ES-I3 (cell line): Measurements from ENCODE around the gene RASGEF1C.

Source experiments
- H3K36me3 ChIP-seq: 2 replicates; pipeline ENCODE4 v1.6.1; 2013; ENCODE audit warnings: mild to moderate bottlenecking, low read length, control low read depth, moderate library complexity; ENCODE audit not compliant: insufficient read depth
- H3K4me1 ChIP-seq: 2 replicates; pipeline ENCODE4 v1.6.1; 2013; ENCODE audit warnings: mild to moderate bottlenecking, control low read depth, low read length; ENCODE audit not compliant: insufficient read depth
- H3K9ac ChIP-seq: 2 replicates; pipeline ENCODE4 v1.6.1; 2013; ENCODE audit warnings: low read depth, mild to moderate bottlenecking, low read length, moderate library complexity
- H3K9me3 ChIP-seq: 2 replicates; pipeline ENCODE4 v1.6.1; 2013; ENCODE audit warnings: mild to moderate bottlenecking, low read length, moderate library complexity; ENCODE audit not compliant: control insufficient read depth, insufficient read depth

The RASGEF1C gene

DNA sequence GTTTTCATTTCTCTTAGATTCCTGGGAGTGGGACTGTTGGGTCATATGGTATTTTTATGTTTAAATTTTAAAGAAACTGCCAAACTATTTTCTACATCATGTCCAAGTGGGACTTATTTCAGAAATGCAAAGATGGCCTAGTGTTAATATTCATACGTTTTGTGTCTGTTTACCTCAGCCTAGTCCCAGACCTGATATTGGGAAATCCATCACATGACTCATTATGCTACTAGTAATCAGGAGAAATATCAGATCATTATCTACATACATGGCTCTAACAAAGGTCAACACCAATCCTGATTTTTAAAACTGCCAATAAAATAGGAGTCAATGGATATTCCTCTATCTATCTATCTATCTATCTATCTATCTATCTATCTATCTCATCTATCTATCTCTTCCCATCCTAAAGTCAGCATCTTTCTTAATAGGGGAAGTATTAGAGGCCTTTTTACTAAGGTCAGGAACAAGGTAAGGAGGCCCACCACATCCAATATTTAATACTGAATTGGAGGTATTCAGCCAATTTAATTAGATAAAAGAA, 4.7 kb downstream of the RASGEF1C start:
- H3K36me3 ChIP-seq: no peaks in the 10 kb centered on the region

DNA sequence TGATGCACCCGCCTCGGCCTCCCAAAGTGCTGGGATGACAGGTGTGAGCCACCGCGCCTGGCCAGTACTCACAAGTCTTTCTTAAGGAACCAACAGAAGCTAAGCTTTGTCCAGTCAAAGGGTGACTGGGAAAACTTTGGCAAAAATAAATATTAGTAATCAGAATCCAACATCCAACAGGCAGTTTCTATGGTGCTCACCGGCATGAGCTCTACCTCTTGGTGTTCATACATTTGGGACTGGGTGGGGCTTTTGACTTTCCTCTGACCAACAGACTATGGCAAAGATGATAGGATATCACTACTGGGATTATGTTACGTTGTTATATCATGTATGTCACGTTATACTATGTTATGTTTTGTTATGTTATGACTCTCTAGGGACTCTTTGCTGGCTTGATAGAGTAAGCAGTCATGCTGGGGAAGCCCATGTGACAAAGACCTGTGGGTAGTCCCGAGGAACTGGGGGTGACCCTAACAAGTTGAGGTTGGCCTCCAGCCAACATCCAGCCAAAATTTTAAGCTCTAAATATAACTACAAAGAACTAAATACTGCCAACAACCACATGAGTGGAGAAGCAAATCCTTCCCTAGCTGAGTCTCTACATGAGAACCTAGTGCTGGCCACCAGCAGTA, 6.0 kb downstream of the RASGEF1C start:
- Histone ChIP-seq H3K9ac (no peak overlapping the region), H3K9me3 (no peaks in the 10 kb centered on the region), H3K4me1 (no peaks in the 10 kb centered on the region), H3K36me3 (no peaks in the 10 kb centered on the region)

More for the DNA sequence above, 4.7 kb downstream of the RASGEF1C start:
- no peaks in the 10 kb centered on the region for H3K4me1 ChIP-seq
- no peak overlapping the region for H3K9ac ChIP-seq
- H3K9me3 ChIP-seq: no peaks in the 10 kb centered on the region

DNA sequence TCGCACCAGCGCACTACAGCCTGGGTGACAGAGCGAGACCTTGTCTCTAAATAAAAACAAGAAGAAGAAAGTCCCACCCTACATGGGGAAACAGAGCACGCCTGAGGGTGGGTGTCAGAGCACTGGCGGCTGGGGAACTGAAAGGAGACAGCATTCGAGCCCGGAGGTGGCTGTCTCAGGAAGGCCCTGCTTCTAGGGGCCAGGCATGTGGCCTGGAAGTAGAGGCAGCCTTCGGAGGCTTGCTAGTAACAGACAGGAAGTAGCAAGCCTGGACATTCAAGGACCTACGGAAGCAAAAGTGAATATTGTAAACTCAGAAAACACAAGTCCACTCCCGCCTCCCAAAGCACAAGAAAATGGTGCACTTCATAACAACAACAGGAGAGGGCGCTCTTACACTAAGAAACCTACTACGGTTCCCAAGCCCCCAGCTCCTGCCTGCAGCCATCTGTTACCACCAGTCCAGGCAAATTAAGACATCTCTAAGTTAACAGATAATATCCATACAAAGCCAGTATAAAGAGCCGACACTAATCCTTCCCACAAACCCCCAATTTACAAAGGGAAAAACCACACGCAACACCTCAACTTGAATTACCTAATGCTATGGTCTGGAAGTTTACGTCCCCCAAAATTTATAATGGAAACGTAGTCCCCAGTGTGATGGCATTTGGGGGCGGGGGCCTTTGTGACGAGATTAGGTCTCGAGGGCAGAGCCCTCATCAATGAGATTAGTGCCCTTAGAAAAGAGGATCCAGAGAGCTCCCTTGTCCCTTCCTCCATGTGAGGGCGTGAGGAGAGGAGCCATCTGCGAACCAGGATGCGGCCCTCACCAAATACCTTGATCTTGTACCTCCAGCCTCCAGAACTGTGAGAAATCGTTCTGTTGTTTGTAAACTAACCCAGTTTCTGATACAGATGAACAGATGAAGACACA, 7.7 kb downstream of the RASGEF1C start:
- H3K4me1 ChIP-seq: no peaks in the 10 kb centered on the region
- H3K36me3 ChIP-seq: no peaks in the 10 kb centered on the region
- H3K9me3 ChIP-seq: no peaks in the 10 kb centered on the region; the same call in 1 of the 2 replicates
- H3K9ac ChIP-seq: no peak overlapping the region

DNA sequence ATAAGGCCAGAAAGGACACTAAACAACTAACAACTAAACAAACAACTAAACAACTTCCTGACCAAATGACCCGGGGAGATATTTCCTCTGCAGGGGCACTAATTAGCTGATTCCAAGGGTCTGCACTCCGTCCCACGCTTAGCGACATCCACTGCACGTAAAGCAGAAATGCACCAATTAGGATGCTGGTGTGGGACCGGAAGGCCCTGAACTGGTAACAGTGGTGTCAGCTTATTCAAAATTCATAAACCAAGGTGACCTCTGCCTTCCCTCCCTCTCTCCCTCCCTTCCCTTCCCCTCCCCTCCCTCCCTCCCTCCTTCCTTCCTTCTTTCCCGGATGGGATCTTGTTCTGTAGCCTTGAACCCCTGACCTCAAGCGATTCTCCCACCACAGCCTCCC, 9.6 kb downstream of the RASGEF1C start:
- no peaks in the 10 kb centered on the region; the same call in 1 of the 2 replicates for H3K9me3 ChIP-seq
- H3K9ac ChIP-seq: no peak overlapping the region
- no peaks in the 10 kb centered on the region for H3K36me3 ChIP-seq

DNA sequence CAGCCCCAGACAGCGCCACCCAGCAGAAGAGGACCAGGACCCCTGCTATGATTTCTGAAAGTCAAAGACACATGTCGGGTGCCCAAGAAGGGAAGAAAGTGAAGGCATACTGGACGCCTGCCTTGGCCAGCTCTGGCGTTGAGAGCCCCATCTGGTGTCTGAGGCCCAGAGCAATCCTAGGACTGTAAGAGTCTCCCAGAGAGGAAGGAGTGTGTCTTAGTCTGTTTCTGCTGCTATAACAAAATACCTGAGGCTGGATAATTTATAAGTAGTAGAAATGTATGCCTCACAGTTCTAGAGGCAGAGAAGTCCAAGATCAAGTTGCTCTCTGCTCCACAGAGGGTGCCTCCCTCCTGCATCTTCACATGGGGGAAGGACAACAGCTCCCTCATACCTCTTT, 10.8 kb downstream of the RASGEF1C start:
- H3K36me3 ChIP-seq: no peaks in the 10 kb centered on the region
- H3K4me1 ChIP-seq: no peaks in the 10 kb centered on the region
- H3K9me3 ChIP-seq: no peaks in the 10 kb centered on the region; the same call in 1 of the 2 replicates
- H3K9ac ChIP-seq: no peak overlapping the region

More for the DNA sequence above, 9.6 kb downstream of the RASGEF1C start:
- H3K4me1 ChIP-seq: no peaks in the 10 kb centered on the region

DNA sequence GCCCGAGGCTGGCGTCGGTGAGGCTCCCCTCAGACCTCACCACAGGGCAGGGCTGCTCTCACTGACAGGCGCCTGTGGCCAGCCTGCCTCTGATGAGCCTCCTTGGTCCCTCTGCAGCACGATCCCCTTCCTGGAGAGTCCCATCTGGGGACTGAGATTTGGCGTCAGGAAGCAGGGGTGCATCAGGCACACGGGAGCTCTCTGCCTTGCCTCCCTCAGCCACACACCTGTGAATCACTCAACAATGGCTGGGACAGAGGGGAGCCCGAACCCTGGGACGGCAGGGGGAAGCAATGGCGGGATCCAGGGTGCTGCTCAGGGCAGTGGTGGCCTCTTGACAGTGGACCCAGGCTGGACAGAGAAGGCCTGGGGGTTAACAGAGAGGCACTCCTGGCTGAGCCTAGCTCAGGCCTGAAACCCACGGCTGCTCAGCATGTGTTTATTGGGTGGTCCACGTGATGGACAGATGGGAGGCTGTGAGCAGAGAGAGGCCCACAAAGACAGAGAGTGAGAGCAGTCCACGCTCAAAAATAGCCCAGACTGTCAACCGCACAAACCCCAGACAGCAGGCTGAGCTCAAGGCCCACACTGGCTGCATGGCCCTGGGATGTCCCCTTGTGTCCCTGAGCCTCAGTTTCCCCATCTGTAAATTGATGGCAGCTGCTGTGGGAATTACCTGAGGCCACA, 11.9 kb downstream of the RASGEF1C start:
- Histone ChIP-seq H3K9me3 (no peaks in the 10 kb centered on the region; the same call in 1 of the 2 replicates), H3K9ac (no peak overlapping the region), H3K36me3 (no peaks in the 10 kb centered on the region), H3K4me1 (no peaks in the 10 kb centered on the region)

DNA sequence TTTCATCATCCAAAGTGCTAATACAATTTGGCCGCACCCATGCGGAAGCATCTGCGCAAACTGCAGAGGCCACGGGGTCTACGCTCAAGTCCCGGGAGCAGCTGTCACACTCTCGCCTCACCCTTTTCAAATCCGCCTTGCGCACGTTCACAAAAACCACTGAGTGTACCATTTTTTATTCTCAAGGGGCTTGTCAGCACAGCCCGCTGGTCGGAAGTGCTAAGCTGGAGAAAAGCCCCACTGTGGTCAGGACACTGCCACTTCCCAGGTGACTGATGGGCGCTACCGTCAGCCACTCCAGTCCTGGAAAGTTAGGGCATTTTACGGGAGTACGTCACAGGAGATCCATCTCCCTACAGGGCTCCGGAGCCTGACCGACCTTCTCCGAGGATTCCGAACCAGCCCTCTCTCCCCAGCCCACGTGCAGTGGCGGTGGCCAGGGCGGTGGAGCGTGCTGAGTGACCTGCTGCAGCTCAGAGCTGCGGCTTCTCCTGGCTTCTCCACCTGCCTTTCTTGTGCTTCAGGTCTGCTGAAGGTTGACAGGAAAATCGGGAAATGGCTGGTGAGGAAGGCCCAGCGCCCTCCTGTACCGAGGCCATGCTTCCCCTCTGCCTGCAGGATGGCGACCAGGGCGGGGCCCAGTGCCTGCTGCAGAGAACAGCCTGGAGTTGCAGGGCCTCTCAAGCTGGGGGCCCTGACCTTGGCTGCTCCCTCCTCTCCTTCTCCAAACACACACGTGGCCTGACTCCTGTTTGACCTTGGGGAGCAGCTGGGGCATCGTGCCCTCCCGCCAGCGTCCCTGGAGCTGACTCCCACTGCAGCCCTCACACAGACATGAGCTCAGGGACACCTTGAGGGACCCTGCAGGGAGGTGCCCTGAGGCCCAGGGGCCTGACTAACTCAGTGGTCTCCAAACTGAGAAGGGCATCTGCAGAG, 14.3 kb downstream of the RASGEF1C start:
- Histone ChIP-seq H3K36me3 (no peaks in the 10 kb centered on the region), H3K9me3 (no peaks in the 10 kb centered on the region; the same call in 1 of the 2 replicates), H3K9ac (no peak overlapping the region), H3K4me1 (no peaks in the 10 kb centered on the region)

DNA sequence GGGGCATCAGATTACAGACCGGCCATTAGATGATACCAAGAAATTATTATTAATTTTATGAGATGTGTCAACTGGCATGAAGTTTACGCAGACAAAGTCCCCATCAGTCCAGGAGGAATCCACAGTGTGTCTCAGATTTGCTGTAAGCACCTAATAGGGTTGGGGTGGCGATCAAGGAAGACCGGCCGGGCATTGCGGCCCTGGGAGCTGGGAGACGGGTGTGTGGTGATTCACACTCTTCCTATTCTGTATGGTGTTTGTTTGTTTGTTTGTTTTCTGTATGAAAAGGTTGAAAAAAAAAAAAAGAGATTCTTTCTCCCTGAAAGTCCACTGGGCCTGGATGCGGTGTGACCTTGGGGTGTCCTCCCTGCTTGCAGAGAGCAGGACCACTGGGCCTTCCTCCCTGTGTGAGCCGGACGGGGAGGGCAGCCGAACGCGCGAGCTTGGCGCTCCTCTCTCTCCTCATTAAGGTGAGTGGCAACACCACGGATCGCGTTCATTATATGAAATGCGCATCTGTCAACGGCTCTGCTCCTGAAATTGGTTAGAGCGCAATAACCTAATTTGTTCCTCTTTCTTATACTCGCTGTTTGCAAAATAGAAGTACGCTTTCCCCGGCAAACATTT, 15.1 kb downstream of the RASGEF1C start:
- H3K36me3 ChIP-seq: no peaks in the 10 kb centered on the region
- no peaks in the 10 kb centered on the region for H3K4me1 ChIP-seq
- H3K9ac ChIP-seq: no peak overlapping the region
- no peaks in the 10 kb centered on the region; the same call in 1 of the 2 replicates for H3K9me3 ChIP-seq

DNA sequence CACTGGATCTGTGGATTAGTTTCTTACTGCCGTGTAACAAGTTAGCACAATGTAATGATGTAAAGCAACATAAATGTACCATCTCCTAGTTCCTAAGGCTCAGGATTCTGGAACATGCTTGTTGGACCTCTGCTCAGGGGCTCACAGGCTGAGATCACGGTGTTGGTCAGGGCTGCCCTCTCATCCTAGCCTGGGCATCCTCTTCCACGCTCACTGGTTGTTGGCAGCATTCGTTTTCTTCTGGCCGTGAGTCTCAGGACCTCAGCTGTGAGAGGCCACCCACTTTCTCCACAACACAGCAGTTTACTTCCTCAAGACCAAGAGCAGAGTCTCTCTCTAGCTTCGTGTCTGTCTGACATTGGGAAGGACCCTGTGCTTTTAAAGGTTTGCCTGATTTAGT, 17.3 kb downstream of the RASGEF1C start:
- no peaks in the 10 kb centered on the region; the same call in 1 of the 2 replicates for H3K9me3 ChIP-seq

DNA sequence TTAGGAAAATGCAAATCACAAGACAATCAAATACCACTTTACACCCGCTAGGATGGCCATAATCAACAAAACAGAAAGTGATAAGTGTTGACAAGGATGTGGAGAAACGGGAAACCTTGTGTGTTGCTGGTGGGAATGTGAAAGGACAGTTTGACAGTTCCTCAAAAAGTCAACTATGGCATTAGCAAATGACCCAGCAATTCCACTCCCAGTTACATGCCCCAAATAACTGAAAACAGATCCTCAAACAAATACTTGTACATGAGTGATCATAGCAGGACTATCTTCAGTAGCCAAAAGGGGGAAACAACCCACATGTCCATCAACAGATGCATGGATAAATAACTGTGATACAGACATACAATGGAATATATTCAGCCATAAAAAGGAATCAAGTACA, 21.2 kb downstream of the RASGEF1C start:
- Histone ChIP-seq H3K9me3 (no peaks in the 10 kb centered on the region; the same call in 1 of the 2 replicates), H3K36me3 (no peaks in the 10 kb centered on the region), H3K4me1 (no peaks in the 10 kb centered on the region), H3K9ac (no peak overlapping the region)

More for the DNA sequence above, 17.3 kb downstream of the RASGEF1C start:
- Histone ChIP-seq H3K4me1 (no peaks in the 10 kb centered on the region), H3K9ac (no peak overlapping the region), H3K36me3 (no peaks in the 10 kb centered on the region)

DNA sequence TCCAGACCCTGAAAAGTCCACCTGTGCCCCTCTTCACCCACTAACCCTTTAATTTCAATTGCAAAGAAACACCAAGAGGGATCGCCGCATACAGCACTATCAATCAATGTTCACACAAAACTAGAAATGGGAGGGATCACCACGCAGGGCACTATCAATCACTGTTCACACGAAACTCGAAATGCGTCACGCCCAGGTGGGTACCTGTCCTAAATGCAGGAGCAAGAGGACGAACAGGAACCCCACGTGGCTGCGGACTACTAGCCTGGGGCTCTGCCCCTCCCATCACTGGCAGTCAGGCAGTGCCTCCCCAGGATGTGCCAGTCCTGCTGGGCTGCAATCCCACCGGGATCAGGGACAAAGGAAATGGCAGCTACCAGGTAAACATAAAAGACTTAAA, 28.2 kb downstream of the RASGEF1C start:
- H3K4me1 ChIP-seq: peaks cover 4% of the 10 kb centered on the region; the same call in 1 of the 2 replicates
- H3K36me3 ChIP-seq: no peaks in the 10 kb centered on the region
- H3K9me3 ChIP-seq: no peaks in the 10 kb centered on the region
- H3K9ac ChIP-seq: no peak overlapping the region

DNA sequence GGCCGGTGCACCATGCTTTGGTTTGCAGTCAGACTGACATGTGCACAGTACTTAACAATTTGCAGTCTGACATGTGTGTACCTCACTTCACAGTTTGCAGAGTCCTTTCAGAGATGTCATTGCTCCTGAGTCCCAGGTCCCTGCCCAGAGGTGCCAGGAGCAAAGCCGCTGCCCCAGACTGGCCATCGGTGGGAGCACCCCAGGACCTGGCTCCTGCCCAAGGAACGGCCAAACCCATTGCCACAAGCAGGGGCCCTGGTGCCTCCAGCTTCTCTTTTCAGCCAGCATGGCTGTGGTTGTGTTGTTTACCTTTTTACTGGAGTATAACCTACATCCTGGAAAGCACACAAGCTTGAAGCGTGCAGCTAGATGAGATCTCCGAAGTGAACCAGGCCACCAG, 28.6 kb downstream of the RASGEF1C start:
- Histone ChIP-seq H3K9ac (no peak overlapping the region), H3K4me1 (peaks cover 4% of the 10 kb centered on the region; the same call in 1 of the 2 replicates), H3K36me3 (no peaks in the 10 kb centered on the region), H3K9me3 (no peaks in the 10 kb centered on the region)
